ENCODE results near the gene PROM1.

The PROM1 gene

DNA sequence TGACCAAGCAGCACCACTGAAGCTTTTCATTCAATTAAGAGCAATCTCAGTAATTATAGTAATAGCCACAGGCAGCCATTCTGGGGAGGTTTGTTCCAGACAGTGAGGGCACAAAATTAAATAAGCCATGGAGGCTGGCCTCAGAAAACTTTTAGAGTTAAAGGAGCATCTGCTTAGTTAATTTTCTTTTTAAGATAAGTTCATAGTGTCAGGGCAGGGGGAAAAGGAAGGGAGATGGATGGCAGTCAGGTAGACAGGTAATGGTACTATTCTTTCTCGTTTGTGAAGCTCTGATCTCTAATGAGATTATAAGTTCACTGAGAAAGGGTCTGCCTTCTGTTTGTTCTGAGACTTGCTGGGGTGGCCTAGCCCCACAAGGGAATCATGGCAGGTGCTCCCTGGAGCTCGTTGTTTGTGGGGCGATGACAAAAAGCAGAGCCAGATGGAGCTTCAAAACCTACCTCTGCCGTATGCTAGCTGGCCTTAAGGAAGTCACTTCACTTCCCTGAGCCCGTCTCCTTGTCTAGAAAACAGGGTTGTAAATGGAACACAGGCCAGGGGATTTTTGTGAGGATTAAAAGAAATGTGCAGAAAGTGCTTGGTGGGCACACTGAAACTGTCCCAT lies 76.2 kb downstream of the PROM1 start:
- Histone ChIP-seq H3K27ac (no peak overlapping the region), H3K4me3 (no peak overlapping the region)
- no peak for DNase-seq (ENCODE audit: low spot score)
- TF ChIP-seq, protein P1, sequence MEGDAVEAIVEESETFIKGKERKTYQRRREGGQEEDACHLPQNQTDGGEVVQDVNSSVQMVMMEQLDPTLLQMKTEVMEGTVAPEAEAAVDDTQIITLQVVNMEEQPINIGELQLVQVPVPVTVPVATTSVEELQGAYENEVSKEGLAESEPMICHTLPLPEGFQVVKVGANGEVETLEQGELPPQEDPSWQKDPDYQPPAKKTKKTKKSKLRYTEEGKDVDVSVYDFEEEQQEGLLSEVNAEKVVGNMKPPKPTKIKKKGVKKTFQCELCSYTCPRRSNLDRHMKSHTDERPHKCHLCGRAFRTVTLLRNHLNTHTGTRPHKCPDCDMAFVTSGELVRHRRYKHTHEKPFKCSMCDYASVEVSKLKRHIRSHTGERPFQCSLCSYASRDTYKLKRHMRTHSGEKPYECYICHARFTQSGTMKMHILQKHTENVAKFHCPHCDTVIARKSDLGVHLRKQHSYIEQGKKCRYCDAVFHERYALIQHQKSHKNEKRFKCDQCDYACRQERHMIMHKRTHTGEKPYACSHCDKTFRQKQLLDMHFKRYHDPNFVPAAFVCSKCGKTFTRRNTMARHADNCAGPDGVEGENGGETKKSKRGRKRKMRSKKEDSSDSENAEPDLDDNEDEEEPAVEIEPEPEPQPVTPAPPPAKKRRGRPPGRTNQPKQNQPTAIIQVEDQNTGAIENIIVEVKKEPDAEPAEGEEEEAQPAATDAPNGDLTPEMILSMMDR (IDR thresholded peaks at IDR 0.05) = no peak

DNA sequence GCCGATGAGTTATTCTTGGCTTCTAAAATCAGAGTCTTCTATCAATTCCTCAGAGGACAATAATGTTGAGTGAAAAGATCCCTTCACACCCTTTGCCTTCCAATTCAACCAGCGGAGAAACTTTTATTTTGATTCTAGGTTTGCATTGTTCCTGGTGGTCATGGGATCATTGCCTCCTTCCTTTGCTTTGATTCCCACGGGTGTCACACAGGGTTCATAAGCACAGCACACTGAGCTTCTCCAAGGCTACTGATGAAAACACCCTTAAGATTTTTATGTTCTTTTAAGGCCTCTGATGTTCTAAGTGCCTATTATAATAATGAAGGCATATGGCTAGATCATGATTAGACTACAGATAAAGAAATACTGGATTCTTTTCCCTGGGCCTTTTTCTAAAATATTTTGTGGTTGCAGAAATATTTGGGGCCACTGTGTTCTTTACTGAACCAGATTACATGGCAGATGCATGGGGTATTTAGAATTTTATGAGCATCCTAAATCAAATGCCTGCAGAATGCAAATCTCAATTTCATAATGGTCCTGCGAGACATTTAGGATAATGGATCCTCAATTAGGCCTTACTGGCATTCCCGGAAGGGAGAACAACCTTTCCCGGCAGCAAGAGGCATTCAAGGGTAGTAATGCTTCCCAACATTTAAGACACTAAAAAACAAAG lies 76.9 kb downstream of the PROM1 start:
- TF ChIP-seq, protein P1 (IDR thresholded peaks at IDR 0.05) = no peak
- Histone ChIP-seq H3K27ac (no peak overlapping the region), H3K4me3 (no peak overlapping the region)
- no peak for DNase-seq (ENCODE audit: low spot score)

DNA sequence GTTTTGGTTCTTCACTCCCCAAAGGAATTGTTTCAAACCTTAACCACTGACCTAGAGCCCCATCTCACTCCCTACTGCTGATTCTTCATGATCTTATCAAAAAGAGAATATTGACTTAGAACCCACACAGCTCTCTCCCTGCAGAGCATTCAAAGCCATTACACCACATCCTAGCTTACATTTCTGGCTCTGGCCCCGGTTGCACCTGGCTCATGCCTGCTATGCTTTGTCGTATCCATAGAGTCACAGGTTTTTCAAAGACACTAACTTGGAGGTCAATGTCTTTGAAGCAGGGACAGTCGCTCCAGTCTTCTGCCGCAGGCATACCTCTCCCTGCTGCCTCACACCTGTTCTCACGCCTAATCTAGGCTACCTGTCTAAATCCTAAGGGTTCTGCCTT lies 78.1 kb downstream of the PROM1 start:
- Histone ChIP-seq H3K27ac (no peak overlapping the region), H3K4me3 (no peak overlapping the region)
- DNase-seq (ENCODE audit: low spot score) = no peak
- TF ChIP-seq, protein P1 (IDR thresholded peaks at IDR 0.05) = no peak

DNA sequence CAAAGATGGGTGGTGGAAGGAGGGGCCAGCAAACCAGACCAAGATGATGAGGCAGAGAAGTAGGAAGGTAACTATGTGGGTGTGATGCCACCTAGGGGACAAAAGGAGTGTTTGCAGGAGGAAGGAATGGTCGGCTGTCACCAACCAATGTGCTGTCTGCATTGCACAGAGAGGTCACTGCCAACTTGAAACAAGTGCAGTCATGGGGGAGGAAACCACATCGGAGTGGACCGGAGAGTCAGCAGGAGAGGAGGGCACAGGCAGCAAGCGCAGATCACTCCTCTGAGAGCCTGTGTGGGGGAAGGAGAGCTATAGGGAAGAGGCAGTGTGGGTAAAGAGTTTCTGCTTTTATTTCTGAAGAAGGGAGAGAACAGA lies 82.4 kb downstream of the PROM1 start:
- Histone ChIP-seq H3K4me3 (no peak overlapping the region), H3K27ac (no peak overlapping the region)
- TF ChIP-seq, protein P1 (IDR thresholded peaks at IDR 0.05) = peak; percentile 49
- DNase-seq (ENCODE audit: low spot score) = no peak

DNA sequence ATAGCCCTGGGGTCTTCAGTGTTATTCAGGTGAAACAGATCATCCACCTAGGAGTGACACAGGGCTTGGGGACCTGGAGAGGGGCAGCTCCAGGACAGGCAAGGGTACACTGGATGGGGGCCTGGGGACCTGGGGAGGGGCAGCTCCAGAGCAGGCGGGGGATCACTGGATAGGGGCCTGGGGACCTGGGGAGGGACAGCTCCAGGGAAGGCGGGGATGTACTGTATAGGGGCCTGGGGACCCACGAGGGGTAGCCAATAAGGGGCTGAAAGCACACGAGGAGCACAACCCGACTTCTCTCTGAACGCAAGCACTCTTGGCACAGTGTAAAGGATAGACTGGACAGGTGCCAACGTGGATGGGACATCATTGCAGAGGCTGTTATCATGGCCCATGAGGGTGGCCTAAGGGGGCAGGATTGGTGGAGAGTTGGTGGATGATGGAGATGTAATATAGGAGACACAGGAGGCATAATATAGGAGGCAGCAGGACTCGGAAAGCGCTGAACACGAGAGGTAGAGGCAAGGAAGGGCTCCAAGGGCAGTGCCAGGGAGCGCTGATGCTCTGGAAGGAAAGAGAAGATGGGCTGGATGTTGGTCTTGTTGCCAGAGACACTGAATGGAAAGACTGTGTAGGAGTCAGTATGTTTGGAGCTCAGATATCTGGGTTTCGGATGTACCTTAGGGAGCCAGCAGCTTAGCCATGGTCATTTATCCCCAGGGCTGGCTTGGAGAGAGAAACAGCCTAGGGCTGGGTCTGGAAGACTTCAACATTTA lies 82.9 kb downstream of the PROM1 start:
- TF ChIP-seq, protein P1 (IDR thresholded peaks at IDR 0.05) = no peak
- DNase-seq (ENCODE audit: low spot score) = no peak
- no peak overlapping the region for H3K4me3 ChIP-seq
- H3K27ac ChIP-seq = no peak overlapping the region

DNA sequence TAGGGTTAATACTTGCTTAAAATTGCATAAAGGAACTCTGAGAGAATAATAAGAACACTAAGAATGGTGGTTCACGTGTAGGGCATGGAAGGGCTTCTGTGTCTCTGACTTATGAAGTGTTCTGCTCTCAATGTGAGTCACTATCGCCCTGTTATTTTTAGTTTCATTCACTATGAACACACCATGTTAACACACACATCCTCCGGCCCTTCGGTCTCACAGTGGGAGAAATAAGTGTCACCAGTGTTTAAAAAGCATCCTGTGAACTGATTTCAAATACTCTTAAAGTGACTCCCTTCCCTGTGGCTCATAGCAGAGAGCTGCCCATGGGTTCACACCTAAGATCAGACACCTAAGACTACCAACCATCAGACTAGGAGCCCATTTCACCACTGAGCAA lies 87.0 kb downstream of the PROM1 start:
- no peak overlapping the region for H3K4me3 ChIP-seq
- TF ChIP-seq, protein P1 (IDR thresholded peaks at IDR 0.05) = no peak
- H3K27ac ChIP-seq = no peak overlapping the region
- DNase-seq (ENCODE audit: low spot score) = no peak

Measured in coronary artery (tissue), 2 donors.